Keratinocyte (primary cell): ENCODE data around the gene HAO2. TPM values are rescaled to one million over a fixed set of nuclear protein-coding genes. Genes with fewer than 3 reads are reported as not detected.

Source experiments
- DNase-seq: peaks from one replicate; pipeline ENCODE4 v3.0.0-alpha.2; 2011; ENCODE audit warnings: low read depth, missing footprints, low spot score
- FAIRE-seq: peaks from 2 replicates; lab custom pipeline; 2011; peaks lifted over from hg19 to GRCh38; lab: Jason Lieb, UNC
- H2AFZ ChIP-seq: 2 replicates; pipeline ENCODE4 v1.6.0; 2012; ENCODE audit warnings: low read length, control low read depth, inconsistent platforms; ENCODE audit not compliant: control insufficient read depth
- H3K27ac ChIP-seq: 2 replicates; pipeline ENCODE4 v1.5.1; 2011; ENCODE audit warnings: low read length; ENCODE audit not compliant: control insufficient read depth, insufficient read depth
- H3K27me3 ChIP-seq: 3 replicates; pipeline ENCODE4 v1.6.0; 2011; ENCODE audit warnings: low read length; ENCODE audit not compliant: control insufficient read depth, insufficient read depth; ENCODE audit errors: extremely low read depth
- H3K36me3 ChIP-seq, 2 experiments: 2 replicates in 1 of 2; 3 replicates in 1 of 2; pipeline ENCODE4 v1.5.1; 2011; ENCODE audit warnings: low read length in 2 of 2, mild to moderate bottlenecking in 1 of 2; ENCODE audit not compliant: control insufficient read depth in 2 of 2, insufficient read depth in 2 of 2; ENCODE audit errors: extremely low read depth in 1 of 2
- H3K4me1 ChIP-seq: 3 replicates; pipeline ENCODE4 v1.5.1; 2011; ENCODE audit warnings: low read length; ENCODE audit not compliant: control insufficient read depth, insufficient read depth; ENCODE audit errors: extremely low read depth
- H3K4me2 ChIP-seq: 3 replicates; pipeline ENCODE4 v1.6.0; 2011; ENCODE audit warnings: low read depth, low read length; ENCODE audit not compliant: control insufficient read depth, insufficient read depth; ENCODE audit errors: extremely low read depth
- H3K4me3 ChIP-seq, 3 experiments: fragments of 200-600 bp in 1 of 3; sonication (generic) in 1 of 3; 2 replicates in 2 of 3; 3 replicates in 1 of 3; pipeline ENCODE4 v1.5.1; 2011 to 2016; ENCODE audit warnings: low read length in 3 of 3, mild to moderate bottlenecking in 3 of 3, control low read depth in 2 of 3, inconsistent platforms in 1 of 3, low read depth in 1 of 3, mixed read lengths in 1 of 3, mixed run types in 1 of 3, moderate library complexity in 1 of 3; ENCODE audit not compliant: control insufficient read depth in 2 of 3, insufficient read depth in 2 of 3; ENCODE audit errors: extremely low read depth in 1 of 3
- H3K79me2 ChIP-seq: 2 replicates; pipeline ENCODE4 v1.6.0; 2012; ENCODE audit warnings: low read length; ENCODE audit not compliant: control insufficient read depth, insufficient read depth
- H3K9ac ChIP-seq: 3 replicates; pipeline ENCODE4 v1.6.0; 2011; ENCODE audit warnings: low read length; ENCODE audit not compliant: control insufficient read depth, insufficient read depth; ENCODE audit errors: extremely low read depth
- H3K9me1 ChIP-seq: 3 replicates; pipeline ENCODE4 v1.6.0; 2011; ENCODE audit warnings: low read length; ENCODE audit not compliant: control insufficient read depth, insufficient read depth; ENCODE audit errors: extremely low read depth
- H3K9me3 ChIP-seq: 2 replicates; pipeline ENCODE4 v1.5.1; 2012; ENCODE audit warnings: low read depth, low read length; ENCODE audit not compliant: control insufficient read depth
- H4K20me1 ChIP-seq: 3 replicates; pipeline ENCODE4 v1.6.0; 2011; ENCODE audit warnings: low read length; ENCODE audit not compliant: control insufficient read depth, insufficient read depth; ENCODE audit errors: extremely low read depth
- EZH2 ChIP-seq: IDR thresholded peaks from one replicate; pipeline ENCODE4 v1.6.1; 2012; ENCODE audit warnings: inconsistent platforms, mild to moderate bottlenecking, low read length, moderate library complexity
- dilution Hi-C: fragments of 300-500 bp; cut with MboI; formaldehyde crosslinking; loops from one replicate; pipeline ENCODE4 v1.7.0; 2020; ENCODE audit warnings: low sequenced_read_pairs; ENCODE audit not compliant: extremely low pct_ligation_motif_present
- polyA plus RNA-seq, 5 experiments: library from polyadenylated mRNA; depleted of rRNA in 3 of 5; stranded (reverse) in 3 of 5; stranded (forward) in 1 of 5; unstranded in 1 of 5; fragments of >200 nt; gene quantifications; 1 replicate in 1 of 5; 2 replicates in 3 of 5; 3 replicates in 1 of 5; pipeline versions ENCODE4 v1.2.1 to v1.2.3, GENCODE V29; 2011 to 2012; ENCODE audit warnings: missing spikeins in 2 of 5, low read depth in 1 of 5, low replicate concordance in 1 of 5
- TF ChIP-seq, protein P1 (sequence below), 3 experiments: IDR thresholded peaks in 1 of 3; conservative IDR thresholded peaks in 1 of 3; optimal IDR thresholded peaks in 1 of 3; 2 replicates in 2 of 3; 3 replicates in 1 of 3; pipeline versions ENCODE3 to v1.5.1; 2011; ENCODE audit warnings: low read length in 3 of 3, mild to moderate bottlenecking in 3 of 3, moderate library complexity in 2 of 3, control low read depth in 1 of 3, inconsistent platforms in 1 of 3; ENCODE audit not compliant: insufficient read depth in 2 of 3; ENCODE audit errors: extremely low read depth in 1 of 3

The HAO2 gene
- polyA plus RNA-seq, 1 donor (not counting 4 experiments of a cell fraction or from before 2014, with no cell fraction given) = not detected

DNA sequence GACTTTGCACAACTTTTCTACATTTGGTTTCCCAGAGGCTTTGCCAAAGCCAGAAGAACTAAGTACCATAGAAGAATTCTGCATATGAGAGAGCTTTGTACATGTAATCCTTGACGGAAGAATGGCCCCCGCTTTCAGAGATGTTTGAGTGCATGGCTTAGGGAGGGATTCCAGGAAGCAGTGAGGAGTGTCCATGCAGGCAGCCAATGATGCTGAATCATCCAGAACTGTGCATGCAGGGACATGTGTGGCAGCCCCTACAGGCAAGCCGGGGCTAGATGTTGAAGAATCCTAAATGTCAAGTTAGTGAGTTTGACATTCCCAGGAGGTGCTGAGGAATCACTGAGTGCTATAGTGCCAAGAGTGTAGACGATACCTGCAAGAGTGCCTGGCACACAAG, 9.9 kb upstream of the HAO2 start:
- H3K4me3 ChIP-seq = no peak overlapping the region
- no peaks in the 10 kb centered on the region for H3K36me3 ChIP-seq
- H3K9ac ChIP-seq = no peak overlapping the region
- dilution Hi-C loops = no loop called here
- H3K27ac ChIP-seq = no peak overlapping the region
- no peaks in the 10 kb centered on the region for H3K27me3 ChIP-seq
- no peaks in the 10 kb centered on the region for H3K9me1 ChIP-seq
- H3K9me3 ChIP-seq = peaks cover 4% of the 10 kb centered on the region
- H4K20me1 ChIP-seq = no peaks in the 10 kb centered on the region
- no peak for TF ChIP-seq EZH2
- TF ChIP-seq, protein P1, sequence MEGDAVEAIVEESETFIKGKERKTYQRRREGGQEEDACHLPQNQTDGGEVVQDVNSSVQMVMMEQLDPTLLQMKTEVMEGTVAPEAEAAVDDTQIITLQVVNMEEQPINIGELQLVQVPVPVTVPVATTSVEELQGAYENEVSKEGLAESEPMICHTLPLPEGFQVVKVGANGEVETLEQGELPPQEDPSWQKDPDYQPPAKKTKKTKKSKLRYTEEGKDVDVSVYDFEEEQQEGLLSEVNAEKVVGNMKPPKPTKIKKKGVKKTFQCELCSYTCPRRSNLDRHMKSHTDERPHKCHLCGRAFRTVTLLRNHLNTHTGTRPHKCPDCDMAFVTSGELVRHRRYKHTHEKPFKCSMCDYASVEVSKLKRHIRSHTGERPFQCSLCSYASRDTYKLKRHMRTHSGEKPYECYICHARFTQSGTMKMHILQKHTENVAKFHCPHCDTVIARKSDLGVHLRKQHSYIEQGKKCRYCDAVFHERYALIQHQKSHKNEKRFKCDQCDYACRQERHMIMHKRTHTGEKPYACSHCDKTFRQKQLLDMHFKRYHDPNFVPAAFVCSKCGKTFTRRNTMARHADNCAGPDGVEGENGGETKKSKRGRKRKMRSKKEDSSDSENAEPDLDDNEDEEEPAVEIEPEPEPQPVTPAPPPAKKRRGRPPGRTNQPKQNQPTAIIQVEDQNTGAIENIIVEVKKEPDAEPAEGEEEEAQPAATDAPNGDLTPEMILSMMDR (optimal IDR thresholded peaks at IDR 0.05 in 1 of 3, IDR thresholded peaks at IDR 0.05 in 1 of 3, conservative IDR thresholded peaks at IDR 0.05 in 1 of 3; ENCODE audit: extremely low read depth in 1 of 3, insufficient read depth in 2 of 3, low read length in 3 of 3) = peak in 1 of 3 experiments; percentile 7
- H3K4me1 ChIP-seq = peaks cover 8% of the 10 kb centered on the region
- FAIRE-seq (peak; percentile 98), DNase-seq (peak; percentile 97)
- no peaks in the 10 kb centered on the region for H3K79me2 ChIP-seq
- no peak overlapping the region for H2AFZ ChIP-seq
- H3K4me2 ChIP-seq = no peak overlapping the region

DNA sequence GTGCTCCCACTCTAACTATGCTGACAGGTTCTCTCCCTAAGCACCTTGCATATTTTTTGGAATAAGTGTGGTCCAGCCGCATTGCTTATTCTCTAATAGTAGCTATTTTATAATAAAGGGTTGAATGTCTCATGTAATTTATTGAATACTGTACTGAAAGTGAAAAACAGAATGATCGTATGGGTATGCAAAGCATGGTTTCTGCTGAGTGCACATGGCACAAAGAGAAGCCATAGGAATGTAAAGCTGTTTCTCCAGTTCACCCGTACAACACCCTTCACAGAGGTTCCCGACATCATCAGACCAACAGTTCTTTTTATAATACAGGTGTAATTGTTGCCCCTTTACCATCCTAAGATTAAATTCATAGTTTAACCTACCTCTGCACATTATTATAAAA, 8.9 kb upstream of the HAO2 start:
- dilution Hi-C loops = no loop called here
- Histone ChIP-seq H3K27ac (no peak overlapping the region), H4K20me1 (no peaks in the 10 kb centered on the region), H3K79me2 (no peaks in the 10 kb centered on the region), H3K4me3 (no peak overlapping the region), H3K9me1 (no peaks in the 10 kb centered on the region), H3K36me3 (no peaks in the 10 kb centered on the region), H3K4me2 (no peak overlapping the region), H3K4me1 (peaks cover 14% of the 10 kb centered on the region), H3K9ac (no peak overlapping the region), H3K27me3 (no peaks in the 10 kb centered on the region), H3K9me3 (peaks cover 4% of the 10 kb centered on the region), H2AFZ (no peak overlapping the region)
- no peak for DNase-seq
- TF ChIP-seq, protein P1 (optimal IDR thresholded peaks at IDR 0.05 in 1 of 3, IDR thresholded peaks at IDR 0.05 in 1 of 3, conservative IDR thresholded peaks at IDR 0.05 in 1 of 3; ENCODE audit: extremely low read depth in 1 of 3, insufficient read depth in 2 of 3, low read length in 3 of 3) = no peak
- no peak for TF ChIP-seq EZH2
- FAIRE-seq = no peak
